HG02840 (cell line): Measurements from ENCODE around the gene ZNF534.
"Not testable (repeated sequence)": the region's sequence is repeated elsewhere in the genome, so short reads cannot be mapped to it uniquely, and the experiment has no call there.

Experiments
- ATAC-seq: cut with Tn5 transposase; IDR thresholded peaks from one replicate; pipeline ENCODE4 v1.9.1; 2021; ENCODE audit warnings: mild to moderate bottlenecking, moderate library complexity, moderate number of reproducible peaks; ENCODE audit not compliant: unreplicated experiment, low FRiP score

Gene ZNF534

GRCh38 chr19:52494518-52494917, 65.6 kb downstream of the ZNF534 start:
- no peak for ATAC-seq

GRCh38 chr19:52498571-52498970, 69.6 kb downstream of the ZNF534 start:
- no peak for ATAC-seq

GRCh38 chr19:52500474-52500873, 71.5 kb downstream of the ZNF534 start:
- not testable (repeated sequence) for ATAC-seq

- not testable (repeated sequence) for ATAC-seq
These were observed 72.0 kb downstream of the ZNF534 start for GRCh38 chr19:52500991-52501390.
